Endothelial cell (in vitro differentiated cells): ENCODE measurements around the gene NKD1. TPM values are rescaled to one million over a fixed set of nuclear protein-coding genes. Genes with fewer than 3 reads are reported as not detected.

ENCODE experiments used
- DNase-seq: peaks from one replicate; pipeline ENCODE4 v3.0.0; 2021; ENCODE audit warnings: low spot score
- H3K27ac Mint-ChIP-seq: one replicate; pipeline ENCODE4 v1.8.0; 2021; ENCODE audit warnings: mixed read lengths, inconsistent platforms; ENCODE audit not compliant: unreplicated experiment
- H3K27me3 Mint-ChIP-seq: one replicate; pipeline ENCODE4 v1.8.0; 2021; ENCODE audit warnings: mild to moderate bottlenecking, moderate library complexity, mixed read lengths, inconsistent platforms; ENCODE audit not compliant: unreplicated experiment
- H3K36me3 Mint-ChIP-seq: one replicate; pipeline ENCODE4 v1.8.0; 2021; ENCODE audit warnings: mild to moderate bottlenecking, low read depth, mixed read lengths, inconsistent platforms; ENCODE audit not compliant: unreplicated experiment
- H3K4me1 Mint-ChIP-seq: one replicate; pipeline ENCODE4 v1.8.0; 2021; ENCODE audit warnings: mild to moderate bottlenecking, mixed read lengths, inconsistent platforms; ENCODE audit not compliant: unreplicated experiment
- H3K4me3 Mint-ChIP-seq: one replicate; pipeline ENCODE4 v1.8.0; 2021; ENCODE audit warnings: mild to moderate bottlenecking, mixed read lengths, inconsistent platforms; ENCODE audit not compliant: unreplicated experiment
- H3K9me3 Mint-ChIP-seq: one replicate; pipeline ENCODE4 v1.8.0; 2021; ENCODE audit warnings: mixed read lengths, inconsistent platforms; ENCODE audit not compliant: unreplicated experiment
- CTCF ChIP-seq: fragments of 200-600 bp; sonication (generic); IDR thresholded peaks from one replicate; pipeline ENCODE4 v1.5.0; 2021; ENCODE audit warnings: antibody characterized with exemption; ENCODE audit not compliant: unreplicated experiment
- total RNA-seq: library from RNA; stranded (reverse); fragmentation: NEBNext Ultra II Directional; extraction: Animal tissue kit (Norgen Biotek cat#: 25700); gene quantifications from one replicate; pipeline ENCODE4 v1.2.1, GENCODE V29; 2021; ENCODE audit not compliant: unreplicated experiment

NKD1 gene
- total RNA-seq, 1 donor from 2014 or later: 2.4 TPM

DNA sequence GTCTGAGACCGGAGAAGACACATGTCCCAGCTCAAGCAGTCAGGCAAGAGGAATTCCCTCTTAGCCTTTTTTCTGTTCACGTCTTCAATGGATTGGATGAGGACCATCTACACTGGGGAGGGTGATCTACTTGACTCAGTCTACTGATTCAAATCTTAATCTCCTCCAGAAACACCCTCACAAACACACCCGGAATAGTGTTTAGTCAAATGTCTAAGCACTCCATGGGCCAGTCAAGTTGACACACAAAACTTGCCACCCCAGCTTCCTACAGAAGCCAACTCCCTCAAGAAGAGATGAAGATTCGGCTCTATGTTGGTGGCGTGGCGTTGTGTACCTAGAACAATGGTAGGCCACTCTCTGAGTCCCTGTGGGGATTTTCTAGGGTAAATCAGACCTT is 22.5 kb upstream of the NKD1 start:
- DNase-seq: no peak
- TF ChIP-seq CTCF: no peak
- Mint-ChIP-seq H3K9me3 (peaks cover 5% of the 10 kb centered on the region), H3K36me3 (no peaks in the 10 kb centered on the region), H3K27ac (no peak overlapping the region), H3K27me3 (no peaks in the 10 kb centered on the region), H3K4me1 (no peaks in the 10 kb centered on the region), H3K4me3 (no peak overlapping the region)

- DNase-seq: no peak
- no peak for TF ChIP-seq CTCF
- no peak overlapping the region for H3K27ac Mint-ChIP-seq
- no peak overlapping the region for H3K4me3 Mint-ChIP-seq
- H3K4me1 Mint-ChIP-seq: no peaks in the 10 kb centered on the region
- peaks cover 2% of the 10 kb centered on the region for H3K27me3 Mint-ChIP-seq
- H3K36me3 Mint-ChIP-seq: no peaks in the 10 kb centered on the region
- peaks cover 5% of the 10 kb centered on the region for H3K9me3 Mint-ChIP-seq
Measured at GRCh38 chr16:50526249-50526648, 21.9 kb upstream of the NKD1 start.

DNA sequence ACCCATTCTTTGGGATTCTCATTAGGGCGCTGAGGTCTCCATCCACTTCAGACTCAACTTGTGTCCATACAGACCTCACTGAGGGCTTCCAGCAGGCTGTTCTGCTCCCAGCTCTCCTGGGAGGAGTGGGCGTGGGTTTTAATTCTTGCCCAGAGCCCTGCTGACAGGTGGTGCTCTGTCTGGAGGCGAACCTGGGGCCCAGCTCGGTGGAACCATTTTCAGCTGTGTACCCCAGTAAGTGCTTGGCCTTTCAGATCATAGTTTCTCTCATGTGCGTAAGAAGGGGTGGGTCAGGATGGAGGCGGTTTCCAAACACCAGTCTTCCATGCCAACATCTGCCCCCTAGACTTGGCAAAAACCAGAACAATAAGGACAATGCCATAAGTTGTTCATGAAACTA is 21.4 kb upstream of the NKD1 start:
- no peak for DNase-seq
- Mint-ChIP-seq H3K9me3 (peaks cover 5% of the 10 kb centered on the region), H3K36me3 (no peaks in the 10 kb centered on the region), H3K4me1 (no peaks in the 10 kb centered on the region), H3K27me3 (peaks cover 2% of the 10 kb centered on the region), H3K4me3 (no peak overlapping the region), H3K27ac (no peak overlapping the region)
- TF ChIP-seq CTCF: no peak

- Mint-ChIP-seq H3K4me1 (no peaks in the 10 kb centered on the region), H3K9me3 (peaks cover 5% of the 10 kb centered on the region), H3K27ac (no peak overlapping the region), H3K4me3 (no peak overlapping the region), H3K27me3 (peaks cover 2% of the 10 kb centered on the region), H3K36me3 (peaks cover 2% of the 10 kb centered on the region)
- no peak for TF ChIP-seq CTCF
- no peak for DNase-seq
Measured at GRCh38 chr16:50528820-50529219, 19.4 kb upstream of the NKD1 start.

DNA sequence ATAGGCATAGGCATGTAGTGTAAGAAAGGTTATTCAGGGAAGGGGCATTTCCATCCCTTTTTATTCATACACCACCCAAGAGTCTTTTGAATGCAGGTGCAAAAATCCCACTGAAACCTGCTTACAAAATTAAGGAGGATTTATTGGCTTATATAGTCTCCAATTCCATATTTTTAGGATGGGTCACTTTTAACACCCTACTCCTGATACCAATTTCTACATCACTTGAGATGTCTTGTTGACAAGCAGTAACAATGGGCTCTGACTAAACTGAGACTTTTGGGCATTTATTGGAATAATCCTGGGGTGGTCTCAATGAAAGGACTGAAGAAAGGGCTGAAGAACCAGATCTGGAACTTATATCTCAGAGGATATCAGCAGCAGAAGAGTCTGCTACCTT is 18.9 kb upstream of the NKD1 start:
- Mint-ChIP-seq H3K9me3 (peaks cover 5% of the 10 kb centered on the region), H3K27me3 (peaks cover 2% of the 10 kb centered on the region), H3K4me3 (no peak overlapping the region), H3K4me1 (no peaks in the 10 kb centered on the region), H3K36me3 (peaks cover 2% of the 10 kb centered on the region), H3K27ac (no peak overlapping the region)
- DNase-seq: no peak
- TF ChIP-seq CTCF: no peak
